ENCODE results near the gene FSTL3.
"Not testable (repeated sequence)": the region's sequence is repeated elsewhere in the genome, so short reads cannot be mapped to it uniquely, and the experiment has no call there.

FSTL3 gene

DNA sequence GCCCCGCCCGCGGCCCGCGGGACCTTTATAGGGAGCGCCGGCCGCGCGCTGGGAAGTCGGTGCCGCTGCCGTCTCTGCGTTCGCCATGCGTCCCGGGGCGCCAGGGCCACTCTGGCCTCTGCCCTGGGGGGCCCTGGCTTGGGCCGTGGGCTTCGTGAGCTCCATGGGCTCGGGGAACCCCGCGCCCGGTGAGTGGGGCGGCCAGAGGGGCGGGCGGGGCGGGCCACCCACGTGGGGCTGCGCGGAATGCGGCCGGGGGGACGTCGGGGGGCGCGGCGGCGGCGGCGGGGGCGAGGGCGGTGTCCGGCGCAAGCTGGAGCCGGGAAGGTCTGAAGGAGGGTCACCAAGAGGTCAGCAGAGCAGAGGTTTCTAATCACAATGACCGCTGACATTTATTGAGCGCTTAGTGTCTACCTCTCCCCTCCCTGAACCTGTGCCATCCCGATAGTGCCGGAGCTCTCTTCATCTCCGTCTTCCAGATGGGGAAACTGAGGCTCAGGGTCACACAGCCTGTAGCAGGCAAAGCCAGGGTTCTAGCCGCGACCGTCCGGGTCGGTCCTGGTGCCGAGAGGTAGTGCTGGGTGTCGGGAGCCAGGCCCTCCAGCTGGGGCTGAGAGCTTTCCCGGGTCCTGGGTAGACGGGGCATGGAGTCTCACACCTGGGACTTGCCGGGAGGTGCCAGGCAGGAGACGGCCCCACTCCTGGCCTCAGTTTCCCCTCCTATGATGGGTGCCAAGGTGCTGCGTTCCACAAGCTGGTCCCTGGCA is at the start of gene FSTL3:
Gene FSTL3, plus strand, starts transcription at position 54 of the 767 bp plus-strand sequence. Its CDS starts 32 bp downstream, at position 86.
- no peak for DNase-seq (ENCODE audit: low read depth, low spot score)

DNA sequence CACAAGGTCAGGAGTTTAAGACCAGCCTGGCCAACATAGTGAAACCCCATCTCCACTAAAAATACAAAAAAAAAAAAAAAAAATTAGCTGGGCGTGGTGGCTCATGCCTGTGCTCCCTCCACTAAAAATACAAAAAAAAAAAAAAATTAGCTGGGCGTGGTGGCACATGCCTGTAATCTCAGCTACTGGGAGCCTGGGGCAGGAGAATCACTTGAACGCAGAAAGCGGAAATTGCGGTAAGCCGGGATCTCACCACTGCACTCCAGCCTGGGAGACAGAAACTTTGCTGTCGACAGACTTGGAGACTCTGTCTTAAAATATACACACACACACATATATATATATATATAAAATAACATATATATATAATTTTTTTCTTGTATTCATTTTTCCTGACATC is 49.6 kb upstream of the FSTL3 start:
- DNase-seq (ENCODE audit: low read depth, low spot score), result not testable (repeated sequence)

DNA sequence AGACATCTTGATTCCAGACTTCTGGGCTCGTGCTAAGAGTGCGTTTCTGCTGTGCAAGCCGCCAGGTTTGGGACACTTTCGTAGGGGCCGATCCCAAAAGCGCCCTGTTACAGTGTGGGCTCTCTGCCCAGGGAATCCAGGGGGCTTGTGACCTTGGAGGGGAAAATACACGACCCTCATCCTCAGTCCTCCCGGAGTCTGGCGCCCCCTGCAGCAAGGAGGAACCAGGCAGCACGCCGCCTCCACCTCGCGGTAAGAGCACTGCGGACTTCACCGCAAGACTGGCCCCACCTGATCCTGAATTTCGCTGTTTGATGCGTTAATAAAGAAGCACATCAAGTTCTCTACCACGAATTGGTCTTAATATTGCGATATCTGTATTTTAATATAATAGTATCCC is 48.0 kb upstream of the FSTL3 start:
- no peak for DNase-seq (ENCODE audit: low read depth, low spot score)

DNA sequence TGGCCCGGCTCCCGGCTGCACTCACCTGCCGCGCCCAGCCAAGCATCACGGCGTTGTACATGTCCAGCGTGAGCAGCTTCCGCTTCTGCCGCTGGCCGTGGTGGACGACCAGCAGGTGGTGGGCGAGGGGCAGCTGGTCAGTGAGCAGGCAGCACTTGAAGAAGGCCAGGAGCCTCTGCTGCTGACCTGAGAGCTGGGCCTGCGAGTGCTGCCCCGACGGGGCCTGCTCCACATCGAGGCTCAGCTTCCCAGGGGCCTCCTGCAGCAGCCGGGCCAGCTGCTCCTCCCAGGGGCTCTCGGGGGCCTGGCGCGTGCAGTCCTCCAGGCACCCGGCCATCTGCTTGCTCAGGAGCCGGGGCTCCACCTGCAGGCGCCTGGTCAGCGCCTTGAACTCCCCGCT is 46.7 kb upstream of the FSTL3 start:
- DNase-seq (ENCODE audit: low read depth, low spot score), result not testable (repeated sequence)

DNA sequence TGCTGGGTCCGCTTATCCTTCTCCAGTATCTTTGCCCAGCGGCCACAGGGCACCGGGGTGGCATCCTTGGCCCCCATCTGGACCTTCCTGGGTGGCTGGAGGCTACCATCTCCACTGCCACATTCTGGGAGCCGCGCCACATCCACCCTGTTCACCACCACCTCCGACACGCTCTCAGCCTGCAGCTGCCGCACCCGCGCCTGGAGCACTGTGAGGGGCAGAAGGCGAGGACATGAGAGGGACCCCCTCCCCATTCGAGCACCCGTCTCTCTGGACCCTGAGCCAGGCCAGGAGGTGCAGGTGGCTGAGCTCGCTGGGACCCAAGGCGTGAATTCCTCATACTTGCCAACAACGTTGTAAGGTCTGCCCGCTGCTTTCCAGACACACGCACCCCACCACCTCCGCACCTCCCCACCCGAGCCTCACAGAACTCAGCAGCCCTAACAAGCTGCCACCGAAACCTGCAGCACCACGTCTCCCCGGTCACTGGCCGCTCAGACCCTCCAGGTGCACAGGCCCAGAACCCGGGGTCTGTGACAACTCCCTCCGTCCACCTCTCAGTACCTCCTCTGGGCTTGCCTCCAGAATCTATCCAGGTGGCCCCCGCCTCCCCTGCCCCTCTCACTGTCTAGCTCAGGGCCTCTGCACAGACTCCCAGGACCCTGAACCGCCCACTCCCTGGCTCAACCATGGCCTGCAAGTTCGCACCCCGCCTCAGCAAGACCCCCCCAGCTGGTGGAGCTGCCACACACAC is 46.1 kb upstream of the FSTL3 start:
- DNase-seq (ENCODE audit: low read depth, low spot score), result no peak

DNA sequence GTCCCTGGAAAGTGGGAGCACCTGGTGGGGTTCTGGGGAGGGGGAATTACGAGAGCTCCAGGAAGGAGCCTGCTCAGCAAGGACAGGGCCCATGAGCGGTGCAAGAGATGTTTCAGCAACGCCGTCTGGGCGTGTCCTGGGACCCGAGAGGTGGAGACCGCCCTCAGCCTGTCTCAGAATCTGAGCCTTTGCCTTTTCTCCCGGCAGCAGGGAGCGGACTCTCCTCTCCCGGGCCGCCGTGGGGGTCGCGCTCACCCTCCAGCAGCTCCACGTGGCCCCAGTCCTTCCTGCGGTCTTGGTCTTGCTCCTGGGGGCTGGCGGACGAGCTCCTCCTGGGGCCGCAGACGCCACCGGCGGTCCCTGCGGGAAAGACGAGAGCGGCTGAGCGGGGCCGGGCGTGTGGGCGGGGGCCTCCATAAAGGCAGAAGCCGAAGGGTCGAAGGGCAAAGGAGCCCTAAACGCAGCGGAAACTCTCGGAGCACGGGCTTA is 43.6 kb upstream of the FSTL3 start:
- no peak for DNase-seq (ENCODE audit: low read depth, low spot score)

DNA sequence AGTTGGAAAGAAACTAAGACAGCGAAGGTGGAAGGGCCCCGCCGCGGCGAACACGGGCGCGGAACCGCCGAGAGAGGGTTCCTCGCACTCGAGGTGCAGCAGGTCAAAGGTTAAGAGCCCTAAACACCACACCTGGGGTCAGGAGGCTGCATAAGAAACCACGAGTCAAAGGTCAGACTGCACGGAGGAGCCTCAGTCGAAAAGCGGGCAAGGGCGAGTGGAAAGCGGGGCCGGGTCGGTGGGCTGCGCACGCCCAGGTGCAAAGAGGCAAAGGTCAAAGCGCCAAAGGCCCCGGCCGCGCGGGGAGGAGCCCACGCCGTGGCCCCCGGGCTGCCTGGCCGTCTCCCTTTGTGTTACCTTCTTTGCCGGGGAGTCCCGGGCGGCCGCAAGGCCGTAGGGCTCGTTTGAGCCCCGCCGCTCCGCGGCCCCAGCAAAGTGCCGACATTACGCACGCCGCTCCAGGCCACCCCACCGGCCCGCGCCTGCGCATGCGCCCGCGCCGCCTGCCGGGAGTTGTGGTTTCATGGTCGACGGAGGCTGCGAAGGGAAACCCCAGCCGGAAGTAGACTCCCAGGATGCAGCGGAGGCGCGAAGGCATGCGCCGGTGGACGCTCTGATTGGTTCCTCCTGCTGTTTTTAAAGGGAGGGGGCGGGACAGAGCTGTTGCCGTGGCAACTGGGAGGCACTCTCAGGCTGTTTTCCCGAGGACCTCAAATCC is 43.0 kb upstream of the FSTL3 start, which contains the start of gene POLRMT:
Gene POLRMT, minus strand, starts transcription at position 470 of the 718 bp plus-strand sequence. Its CDS starts 25 bp downstream, at position 445.
- peak; percentile 93 for DNase-seq (ENCODE audit: low read depth, low spot score)

DNA sequence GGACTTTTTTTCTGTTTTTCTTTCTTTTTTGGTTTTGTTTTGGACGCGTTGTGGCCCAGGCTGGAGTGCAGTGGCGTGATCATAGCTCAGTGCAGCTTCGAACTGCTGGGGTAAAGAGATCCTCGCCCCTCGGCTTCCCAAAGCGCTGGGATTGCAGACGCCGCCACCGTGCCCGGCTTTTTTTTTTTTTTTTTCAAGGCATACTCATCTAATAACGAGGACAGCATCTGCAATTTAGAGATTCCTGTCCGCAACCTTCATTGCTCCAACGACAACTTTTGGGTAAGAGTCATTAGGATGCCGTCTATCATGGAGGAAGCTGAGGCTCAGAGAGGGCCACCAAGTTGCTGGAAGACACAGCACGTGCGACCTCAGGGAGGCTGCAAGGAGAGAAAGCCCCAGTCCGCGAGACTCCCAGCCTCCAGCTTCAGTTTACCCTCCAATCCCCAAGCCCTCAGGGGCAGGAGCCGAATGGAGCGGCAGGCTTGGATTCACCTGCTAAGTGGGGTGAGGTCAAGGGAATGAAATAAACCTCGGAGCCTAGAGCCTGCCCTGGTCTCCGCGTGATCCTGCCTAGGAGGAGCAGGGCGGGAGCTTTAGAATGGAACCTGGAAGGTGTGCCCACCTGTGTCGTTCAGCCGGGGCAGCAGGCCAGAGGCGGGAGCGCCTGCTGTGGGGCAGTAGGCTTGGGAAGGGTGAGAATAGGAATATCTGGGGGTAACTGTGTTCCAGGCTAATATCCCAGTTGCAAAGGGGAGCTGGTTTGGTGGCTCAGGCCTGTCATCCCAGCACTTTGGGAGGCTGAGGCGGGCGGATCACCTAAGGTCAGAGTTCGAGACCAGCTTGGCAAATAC is 42.2 kb upstream of the FSTL3 start:
- no peak for DNase-seq (ENCODE audit: low read depth, low spot score)

DNA sequence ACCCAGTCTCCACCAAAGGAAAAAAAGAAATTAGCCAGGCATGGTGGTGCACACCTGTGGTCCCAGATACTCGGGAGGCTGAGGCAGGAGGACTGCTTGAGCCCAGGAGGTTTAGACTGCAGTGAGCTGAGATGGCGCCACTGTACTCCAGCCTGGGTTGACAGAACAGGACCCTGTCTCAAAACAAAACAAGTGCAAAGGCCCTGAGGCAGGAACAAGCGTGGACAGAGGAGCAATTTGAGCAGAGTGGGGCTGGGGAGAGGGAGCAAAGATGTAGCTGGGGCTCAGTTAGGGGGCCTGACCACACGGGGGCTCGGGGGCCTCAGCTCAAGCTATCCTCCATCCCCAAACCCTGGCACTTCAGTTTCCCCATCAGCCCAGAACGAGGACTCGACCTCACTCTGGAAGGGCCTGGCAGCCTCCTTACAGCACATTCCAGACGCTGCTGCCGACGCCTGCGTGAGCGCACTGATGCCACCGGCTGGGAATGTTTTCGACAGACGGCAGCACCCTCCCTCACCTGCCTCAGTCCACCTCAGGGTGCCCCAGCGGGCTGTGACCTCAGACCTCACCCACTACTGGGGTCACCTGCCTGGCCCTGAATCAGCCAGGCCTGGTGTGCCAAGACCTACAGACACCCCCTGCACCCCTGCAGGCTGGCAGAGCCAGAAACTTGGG is 41.1 kb upstream of the FSTL3 start:
- no peak for DNase-seq (ENCODE audit: low read depth, low spot score)

DNA sequence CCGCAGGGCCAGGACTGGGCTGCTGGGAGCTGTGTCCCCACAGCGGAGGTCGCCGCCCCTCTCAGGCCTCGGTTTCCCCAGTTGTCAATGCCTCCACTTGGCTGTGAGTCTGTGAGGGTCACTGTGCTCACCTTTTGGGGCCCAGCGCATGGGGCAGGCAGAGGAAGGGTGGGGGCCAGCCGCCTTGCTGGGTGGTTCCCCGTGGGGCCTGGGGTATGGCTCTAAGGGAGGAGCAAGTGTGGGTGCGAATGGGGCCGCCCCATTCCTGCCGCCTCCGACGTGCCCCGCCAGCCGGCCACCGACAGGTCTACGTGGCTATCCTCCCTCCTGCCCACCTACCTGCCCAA is 37.3 kb upstream of the FSTL3 start:
- DNase-seq (ENCODE audit: low read depth, low spot score), result no peak

DNA sequence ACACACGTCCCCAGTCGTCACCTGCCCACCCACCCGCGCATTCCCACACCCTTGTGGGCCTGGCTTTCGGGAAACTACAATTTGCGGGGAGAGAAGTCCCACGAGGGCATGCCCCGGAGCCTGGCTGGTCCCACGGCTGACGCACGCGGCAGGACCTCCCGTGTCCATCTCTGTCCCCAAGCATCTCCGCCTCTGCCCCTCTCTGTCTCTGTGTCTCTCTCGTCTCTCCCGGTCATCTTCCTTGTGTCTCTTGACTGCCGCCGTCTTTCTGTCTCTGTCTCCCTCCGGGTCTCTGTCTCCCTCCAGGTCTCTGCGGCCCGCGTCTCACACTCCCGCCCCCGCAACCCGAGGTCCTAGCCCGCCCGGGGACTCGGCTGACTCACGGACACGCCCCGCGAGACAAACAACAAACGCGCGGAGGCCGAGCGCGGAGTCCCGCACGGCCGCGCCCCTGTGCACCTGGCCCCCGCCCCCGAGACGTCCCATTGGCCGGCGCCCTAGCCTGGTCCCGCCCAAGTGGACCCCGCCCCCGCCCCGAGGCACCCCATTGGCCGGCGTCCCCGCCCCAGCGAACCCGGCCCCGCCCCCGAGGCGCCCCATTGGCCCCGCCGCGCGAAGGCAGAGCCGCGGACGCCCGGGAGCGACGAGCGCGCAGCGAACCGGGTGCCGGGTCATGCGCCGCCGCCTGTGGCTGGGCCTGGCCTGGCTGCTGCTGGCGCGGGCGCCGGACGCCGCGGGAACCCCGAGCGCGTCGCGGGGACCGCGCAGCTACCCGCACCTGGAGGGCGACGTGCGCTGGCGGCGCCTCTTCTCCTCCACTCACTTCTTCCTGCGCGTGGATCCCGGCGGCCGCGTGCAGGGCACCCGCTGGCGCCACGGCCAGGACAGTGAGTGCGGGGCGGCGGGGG is 36.7 kb upstream of the FSTL3 start, which contains the start of gene FGF22:
Gene FGF22, plus strand, starts transcription at position 627 of the 908 bp plus-strand sequence. Its CDS starts 47 bp downstream, at position 674.
- no peak for DNase-seq (ENCODE audit: low read depth, low spot score)

DNA sequence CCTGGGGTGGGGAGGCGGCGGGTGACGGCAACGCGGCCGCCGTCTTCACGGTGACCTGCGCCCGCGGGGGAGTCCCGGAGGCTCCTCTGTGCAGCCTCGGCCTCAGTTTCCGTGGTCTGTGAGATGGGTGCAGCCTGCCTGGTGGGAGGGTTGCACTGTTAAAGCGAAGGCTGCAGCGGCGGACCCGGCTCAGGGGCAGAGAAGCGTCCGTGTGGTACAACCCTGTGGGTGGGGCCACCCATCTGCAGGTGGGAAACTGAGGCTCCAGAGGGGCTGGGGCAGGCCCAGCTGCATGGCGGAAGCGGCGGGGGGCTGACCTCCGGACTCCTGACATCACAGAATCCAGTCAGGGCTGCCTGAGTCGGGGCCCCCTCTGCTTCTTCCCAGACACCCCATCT is 36.0 kb upstream of the FSTL3 start:
- DNase-seq (ENCODE audit: low read depth, low spot score), result no peak

DNA sequence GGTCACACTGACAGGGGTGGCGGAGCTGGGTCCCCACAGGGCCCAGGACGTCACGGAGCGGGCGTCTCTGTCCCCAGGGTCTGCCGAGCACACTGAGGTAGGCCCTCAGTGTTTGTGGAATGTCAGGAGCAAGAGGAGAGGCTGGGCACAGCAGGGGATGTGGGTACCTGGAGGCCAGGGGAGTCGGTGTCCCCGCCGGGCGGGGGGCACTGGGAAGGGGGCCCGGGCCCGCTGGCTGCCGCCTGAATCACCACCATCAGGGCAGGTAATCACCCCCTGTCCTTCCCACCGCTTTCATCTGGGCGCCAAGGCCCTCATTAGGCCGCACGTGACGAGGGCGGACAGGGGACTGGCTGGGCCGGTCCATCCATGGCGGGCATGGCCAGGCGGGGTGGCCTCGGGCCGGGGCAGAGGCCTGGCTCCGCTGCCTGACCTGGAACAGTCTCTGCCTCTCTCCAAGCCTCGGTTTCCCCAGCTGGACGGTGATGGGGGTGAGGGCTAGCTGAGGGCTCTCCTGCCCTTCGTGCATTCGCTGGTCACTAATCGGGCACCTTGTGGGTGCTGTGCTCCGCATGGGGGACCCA is 35.5 kb upstream of the FSTL3 start:
- DNase-seq (ENCODE audit: low read depth, low spot score), result no peak

DNA sequence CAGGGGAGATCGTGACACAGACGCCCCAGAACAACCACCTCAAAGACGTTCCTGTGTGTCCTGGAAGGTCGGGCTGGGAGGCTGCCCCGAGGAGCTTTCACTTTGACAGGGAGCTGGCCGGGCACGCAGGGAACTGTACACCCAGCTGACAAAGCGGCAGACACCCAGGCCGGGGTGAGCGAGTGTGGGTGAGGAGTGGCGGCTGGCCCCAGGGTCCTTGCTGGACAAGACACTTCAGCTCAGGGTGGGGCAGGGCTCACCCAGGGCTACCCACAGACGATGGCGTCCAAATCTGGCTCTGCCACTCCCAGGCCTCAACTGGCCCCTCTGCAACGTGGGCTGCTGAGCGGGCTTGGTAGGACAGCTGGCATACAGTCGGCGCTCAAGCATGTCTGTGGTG is 34.5 kb upstream of the FSTL3 start:
- DNase-seq (ENCODE audit: low read depth, low spot score), result no peak

DNA sequence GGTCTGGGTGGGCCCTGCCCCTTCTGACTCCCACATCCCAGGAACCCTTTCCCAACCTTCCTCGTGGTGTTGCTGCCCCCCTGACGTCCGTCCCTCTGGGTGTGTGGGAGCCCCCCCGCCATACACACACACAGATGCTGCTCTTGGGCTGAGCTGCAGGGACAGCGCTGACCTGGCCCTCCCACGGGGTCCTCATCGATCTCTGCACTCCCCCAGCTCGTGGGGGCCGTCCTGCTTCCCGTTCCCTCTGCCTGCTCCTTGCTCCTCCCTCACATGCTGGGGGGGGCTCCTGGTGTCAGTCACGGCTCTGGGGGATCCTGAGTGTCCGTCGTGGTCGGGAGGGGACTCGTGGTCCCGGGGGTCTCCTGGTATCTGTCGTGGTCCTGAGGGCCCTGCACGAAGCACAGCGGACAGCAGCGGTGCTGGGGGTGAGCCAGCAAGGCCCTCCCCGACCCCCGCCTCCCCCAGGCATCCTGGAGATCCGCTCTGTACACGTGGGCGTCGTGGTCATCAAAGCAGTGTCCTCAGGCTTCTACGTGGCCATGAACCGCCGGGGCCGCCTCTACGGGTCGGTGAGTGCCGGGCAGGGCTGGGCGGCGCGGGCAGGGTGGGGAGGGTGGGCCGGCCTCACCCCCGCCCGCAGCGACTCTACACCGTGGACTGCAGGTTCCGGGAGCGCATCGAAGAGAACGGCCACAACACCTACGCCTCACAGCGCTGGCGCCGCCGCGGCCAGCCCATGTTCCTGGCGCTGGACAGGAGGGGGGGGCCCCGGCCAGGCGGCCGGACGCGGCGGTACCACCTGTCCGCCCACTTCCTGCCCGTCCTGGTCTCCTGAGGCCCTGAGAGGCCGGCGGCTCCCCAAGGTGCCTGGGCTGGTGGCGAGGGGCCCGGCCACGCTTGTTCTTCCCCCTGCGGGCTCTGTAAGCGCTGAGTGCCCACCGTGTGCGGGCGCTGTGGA is 33.1 kb upstream of the FSTL3 start:
- DNase-seq (ENCODE audit: low read depth, low spot score), result no peak

DNA sequence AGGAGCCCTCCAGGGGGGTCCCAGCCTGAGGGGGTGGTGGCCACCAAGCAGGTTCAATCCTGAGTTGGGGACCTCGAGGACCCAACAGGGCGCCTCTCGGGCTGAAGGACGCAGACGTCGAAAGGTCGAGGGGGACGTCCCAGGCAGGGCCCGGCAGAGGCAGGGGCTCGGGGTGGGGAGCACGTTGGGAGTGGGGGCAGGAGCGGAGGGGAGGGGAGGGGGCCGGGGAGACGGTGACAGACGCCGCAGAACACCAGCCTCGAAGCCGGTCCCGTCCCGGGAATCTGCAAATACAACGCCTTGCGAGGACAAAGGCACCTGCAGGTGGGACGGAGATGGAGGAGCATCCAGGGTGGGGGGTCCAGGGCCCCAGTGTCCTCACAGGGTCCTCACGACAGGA is 32.5 kb upstream of the FSTL3 start:
- DNase-seq (ENCODE audit: low read depth, low spot score), result no peak

DNA sequence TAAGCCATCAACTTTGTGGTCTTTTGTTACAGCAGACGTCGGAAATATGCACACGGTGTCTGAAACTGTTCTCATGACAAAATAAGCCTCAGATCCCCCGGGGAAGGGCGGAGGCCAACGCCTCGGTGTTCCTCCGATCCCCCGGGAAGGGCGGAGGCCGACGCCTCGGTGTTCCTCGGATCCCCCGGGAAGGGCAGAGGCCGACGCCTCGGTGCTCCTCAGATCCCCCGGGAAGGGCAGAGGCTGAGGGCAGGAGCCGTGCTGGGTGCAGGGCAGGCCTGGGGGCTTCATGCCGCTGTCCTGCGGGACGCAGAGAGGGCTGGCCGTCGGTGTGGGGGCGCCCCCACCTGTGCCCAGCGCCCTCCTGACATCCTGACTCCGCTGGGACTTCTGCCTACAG is 31.8 kb upstream of the FSTL3 start:
- no peak for DNase-seq (ENCODE audit: low read depth, low spot score)

DNA sequence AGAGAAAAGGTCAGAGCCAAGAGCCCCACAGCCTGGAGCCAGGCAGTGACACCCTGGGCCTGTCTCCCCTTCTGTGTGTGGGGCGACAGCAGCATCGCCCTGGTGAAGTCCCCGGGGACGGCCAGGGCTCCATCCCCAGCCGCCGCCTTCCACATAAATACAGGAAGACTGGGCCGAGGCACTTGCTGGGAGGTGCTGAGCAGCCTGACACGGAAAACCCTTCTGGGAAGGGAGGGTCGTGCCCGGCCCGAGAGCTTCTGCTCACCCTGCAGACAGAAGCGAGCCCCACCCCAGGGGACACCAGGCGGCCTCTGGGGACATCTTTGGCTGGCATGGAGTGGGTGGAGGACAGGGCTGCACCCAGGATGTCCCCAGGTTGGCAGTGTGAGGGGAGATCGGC is 31.4 kb upstream of the FSTL3 start:
- DNase-seq (ENCODE audit: low read depth, low spot score), result no peak
